Gastrocnemius medialis (tissue), 4 donors: ENCODE results near the gene ZC3H7B. TPM values are rescaled to one million over a fixed set of nuclear protein-coding genes. Genes with fewer than 3 reads are reported as not detected.

Experiments used
- ATAC-seq, 2 donors: fragments of 150-250 bp; one replicate each; pipeline ENCODE4 v1.9.1; 2016
- DNase-seq, 2 donors: peaks; one replicate each; pipeline ENCODE4 v3.0.0-alpha.2; 2019
- H3K27ac ChIP-seq, 4 donors: fragments of 200-600 bp; sonication (generic); 1 replicate in 1 of 4; 2 replicates in 3 of 4; pipeline ENCODE4 v1.5.1; 2016 to 2018; ENCODE audit warnings: mild to moderate bottlenecking in 2 of 4, moderate library complexity in 1 of 4
- H3K27me3 ChIP-seq, 3 donors: fragments of 200-600 bp; sonication (generic) in 2 of 3; 1 replicate in 1 of 3; 2 replicates in 2 of 3; pipeline versions ENCODE4 v1.5.1 to v1.6.0; 2016 to 2019; ENCODE audit warnings: mild to moderate bottlenecking in 1 of 3, moderate library complexity in 1 of 3
- H3K36me3 ChIP-seq, 2 donors: fragments of 200-600 bp; sonication (generic) in 1 of 2; one replicate each; pipeline ENCODE4 v1.5.1; 2017 to 2018
- H3K4me1 ChIP-seq, 2 donors: fragments of 200-600 bp; sonication (generic) in 1 of 2; one replicate each; pipeline ENCODE4 v1.5.1; 2016 to 2017; ENCODE audit warnings: mild to moderate bottlenecking in 2 of 2
- H3K4me3 ChIP-seq, 4 donors: fragments of 200-600 bp; sonication (generic) in 3 of 4; 1 replicate in 1 of 4; 2 replicates in 3 of 4; pipeline ENCODE4 v1.5.1; 2016 to 2019; ENCODE audit warnings: mild to moderate bottlenecking in 2 of 4
- H3K9me3 ChIP-seq, 3 donors: fragments of 200-600 bp; sonication (generic) in 2 of 3; 1 replicate in 1 of 3; 2 replicates in 2 of 3; pipeline ENCODE4 v1.5.1; 2016 to 2019
- POLR2A ChIP-seq, 2 donors: fragments of 450-650 bp; IDR thresholded peaks; one replicate each; pipeline ENCODE4 v1.6.1; 2017; ENCODE audit warnings: antibody characterized with exemption in 2 of 2, mild to moderate bottlenecking in 2 of 2, moderate library complexity in 2 of 2
- in situ Hi-C, 4 donors: fragments of 200-750 bp; cut with MboI; loops; one replicate each; pipeline versions ENCODE4 v1.15.0 to v1.8.0; 2017; ENCODE audit warnings: low sequenced_read_pairs in 4 of 4
- intact Hi-C: fragments of 100-400 bp; cut with DNase I; formaldehyde crosslinking; loops from one replicate; pipeline ENCODE4 v1.15.1; 2023; ENCODE audit warnings: low total_unique reads
- total RNA-seq, 4 donors: library from RNA; depleted of rRNA; stranded (reverse); fragments of >200 nt; gene quantifications; one replicate each; pipeline versions ENCODE4 v1.1.0 to v1.2.3, GENCODE V29; 2016
- TF ChIP-seq, protein P1 (sequence below), 5 experiments: fragments of 450-650 bp in 3 of 5; fragments of 200-600 bp in 2 of 5; sonication (generic) in 2 of 5; IDR thresholded peaks in 4 of 5; conservative IDR thresholded peaks in 1 of 5; 1 replicate in 4 of 5; 2 replicates in 1 of 5; pipeline ENCODE4 v1.5.1; 2016 to 2019; ENCODE audit warnings: antibody characterized with exemption in 5 of 5, mild to moderate bottlenecking in 3 of 5, moderate library complexity in 3 of 5

ZC3H7B gene, protein sequence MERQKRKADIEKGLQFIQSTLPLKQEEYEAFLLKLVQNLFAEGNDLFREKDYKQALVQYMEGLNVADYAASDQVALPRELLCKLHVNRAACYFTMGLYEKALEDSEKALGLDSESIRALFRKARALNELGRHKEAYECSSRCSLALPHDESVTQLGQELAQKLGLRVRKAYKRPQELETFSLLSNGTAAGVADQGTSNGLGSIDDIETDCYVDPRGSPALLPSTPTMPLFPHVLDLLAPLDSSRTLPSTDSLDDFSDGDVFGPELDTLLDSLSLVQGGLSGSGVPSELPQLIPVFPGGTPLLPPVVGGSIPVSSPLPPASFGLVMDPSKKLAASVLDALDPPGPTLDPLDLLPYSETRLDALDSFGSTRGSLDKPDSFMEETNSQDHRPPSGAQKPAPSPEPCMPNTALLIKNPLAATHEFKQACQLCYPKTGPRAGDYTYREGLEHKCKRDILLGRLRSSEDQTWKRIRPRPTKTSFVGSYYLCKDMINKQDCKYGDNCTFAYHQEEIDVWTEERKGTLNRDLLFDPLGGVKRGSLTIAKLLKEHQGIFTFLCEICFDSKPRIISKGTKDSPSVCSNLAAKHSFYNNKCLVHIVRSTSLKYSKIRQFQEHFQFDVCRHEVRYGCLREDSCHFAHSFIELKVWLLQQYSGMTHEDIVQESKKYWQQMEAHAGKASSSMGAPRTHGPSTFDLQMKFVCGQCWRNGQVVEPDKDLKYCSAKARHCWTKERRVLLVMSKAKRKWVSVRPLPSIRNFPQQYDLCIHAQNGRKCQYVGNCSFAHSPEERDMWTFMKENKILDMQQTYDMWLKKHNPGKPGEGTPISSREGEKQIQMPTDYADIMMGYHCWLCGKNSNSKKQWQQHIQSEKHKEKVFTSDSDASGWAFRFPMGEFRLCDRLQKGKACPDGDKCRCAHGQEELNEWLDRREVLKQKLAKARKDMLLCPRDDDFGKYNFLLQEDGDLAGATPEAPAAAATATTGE
- 10 to 100 TPM; 17.0 to 22.6 (median 20.5) TPM for total RNA-seq

DNA sequence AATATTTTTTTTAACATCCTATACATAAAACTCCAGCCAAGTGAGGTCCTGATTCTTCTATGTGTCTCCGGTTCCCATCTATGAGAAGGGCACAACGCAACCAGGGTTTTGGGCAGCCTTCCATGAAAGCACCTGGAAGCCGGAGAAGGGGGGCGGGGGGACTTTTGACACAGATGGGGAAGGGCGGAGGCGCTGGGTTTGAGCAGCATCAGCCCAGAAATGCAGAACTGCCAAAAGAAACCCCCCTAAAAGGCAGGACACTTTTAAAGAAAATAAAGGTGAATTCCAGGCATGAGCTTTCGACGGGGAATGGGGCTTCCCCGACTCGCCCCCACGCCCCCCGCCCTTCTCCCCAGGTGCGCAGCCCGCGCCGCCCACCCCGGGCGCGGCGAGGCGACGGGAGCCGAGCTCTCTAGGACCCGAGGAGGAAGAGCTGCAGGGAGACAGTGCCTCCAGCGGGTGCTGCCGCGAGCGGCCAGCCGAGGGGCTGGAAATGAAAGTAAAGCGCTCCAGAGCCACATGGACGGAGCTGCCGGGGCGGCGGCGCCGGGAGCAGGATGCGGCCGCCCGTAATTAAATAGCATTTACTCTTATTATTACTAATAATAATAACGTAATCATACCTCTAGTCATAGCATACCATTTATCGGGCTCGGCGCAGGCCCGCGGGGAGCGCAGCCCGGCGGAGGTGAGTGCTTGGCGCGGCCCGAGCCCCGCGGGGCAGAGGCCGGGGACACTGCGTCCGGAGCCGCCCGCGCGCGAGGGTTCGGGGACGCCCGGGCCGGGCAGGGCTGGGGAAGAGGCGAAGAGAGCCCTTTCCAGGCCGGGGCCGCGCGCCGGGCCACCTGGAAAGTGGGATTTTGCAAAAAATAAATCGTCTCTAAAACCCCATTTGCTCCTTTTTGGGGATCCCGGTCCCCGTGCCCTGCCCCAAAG lies at the start of gene ZC3H7B:
TSS of gene ZC3H7B (plus strand) at position 441 of the 936 bp plus-strand sequence. CDS start 19,136 bp downstream, outside the sequence.
- in situ Hi-C loops = loop anchor here in 1 of 4 donors (10.0 kb wide), 1 partner anchor 97 kb away; the partner anchor contains the start of gene L3MBTL2
- peaks cover 19 to 27% of the 10 kb centered on the region in 2 donors for H3K4me1 ChIP-seq
- no peaks in the 10 kb centered on the region for H3K36me3 ChIP-seq
- no peaks in the 10 kb centered on the region for H3K9me3 ChIP-seq
- peak; percentile 49 to 62 for TF ChIP-seq POLR2A (IDR thresholded peaks at IDR 0.05)
- TF ChIP-seq, protein P1, sequence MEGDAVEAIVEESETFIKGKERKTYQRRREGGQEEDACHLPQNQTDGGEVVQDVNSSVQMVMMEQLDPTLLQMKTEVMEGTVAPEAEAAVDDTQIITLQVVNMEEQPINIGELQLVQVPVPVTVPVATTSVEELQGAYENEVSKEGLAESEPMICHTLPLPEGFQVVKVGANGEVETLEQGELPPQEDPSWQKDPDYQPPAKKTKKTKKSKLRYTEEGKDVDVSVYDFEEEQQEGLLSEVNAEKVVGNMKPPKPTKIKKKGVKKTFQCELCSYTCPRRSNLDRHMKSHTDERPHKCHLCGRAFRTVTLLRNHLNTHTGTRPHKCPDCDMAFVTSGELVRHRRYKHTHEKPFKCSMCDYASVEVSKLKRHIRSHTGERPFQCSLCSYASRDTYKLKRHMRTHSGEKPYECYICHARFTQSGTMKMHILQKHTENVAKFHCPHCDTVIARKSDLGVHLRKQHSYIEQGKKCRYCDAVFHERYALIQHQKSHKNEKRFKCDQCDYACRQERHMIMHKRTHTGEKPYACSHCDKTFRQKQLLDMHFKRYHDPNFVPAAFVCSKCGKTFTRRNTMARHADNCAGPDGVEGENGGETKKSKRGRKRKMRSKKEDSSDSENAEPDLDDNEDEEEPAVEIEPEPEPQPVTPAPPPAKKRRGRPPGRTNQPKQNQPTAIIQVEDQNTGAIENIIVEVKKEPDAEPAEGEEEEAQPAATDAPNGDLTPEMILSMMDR (IDR thresholded peaks at IDR 0.05 in 4 of 5, conservative IDR thresholded peaks at IDR 0.05 in 1 of 5) = peak in 4 of 5 experiments; percentile 25 to 72 (median 58)
- DNase-seq = peak; percentile 61 to 79
- peak; percentile 94 to 96 for ATAC-seq
- intact Hi-C loops = loop anchor here (1.0 to 10.0 kb wide), 3 partner anchors 26 to 143 kb away; partner anchors contain the start of gene TOB2
- H3K27me3 ChIP-seq = no peaks in the 10 kb centered on the region
- H3K27ac ChIP-seq = peak within 1 kb of the TSS; percentile 83 to 92 (median 88)
- peak within 1 kb of the TSS; percentile 85 to 95 (median 90) for H3K4me3 ChIP-seq

DNA sequence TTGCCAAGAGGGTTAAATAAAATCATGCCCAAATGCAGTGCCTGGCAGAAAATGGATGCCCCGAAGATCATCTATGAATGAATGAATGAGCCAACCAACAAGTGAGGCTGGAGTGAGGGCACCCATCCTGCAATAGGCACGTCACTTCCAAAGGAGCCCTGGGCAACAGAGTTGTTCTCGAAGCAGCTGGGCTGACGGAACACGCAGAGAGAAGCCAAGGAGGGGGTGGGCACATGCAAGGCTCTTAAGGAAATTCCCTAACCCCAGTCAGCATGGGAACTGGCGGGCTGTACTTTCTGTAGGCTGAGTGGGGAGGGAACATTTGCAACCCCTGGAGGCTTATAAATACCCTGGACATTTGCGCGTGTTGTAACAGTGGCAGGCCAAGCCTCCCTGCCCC lies 49.0 kb upstream of the ZC3H7B start:
- Histone ChIP-seq H3K9me3 (no peaks in the 10 kb centered on the region), H3K4me1 (no peaks in the 10 kb centered on the region), H3K36me3 (peaks cover 0 to 89% of the 10 kb centered on the region in 2 donors), H3K27me3 (no peaks in the 10 kb centered on the region), H3K4me3 (no peak overlapping the region), H3K27ac (no peak overlapping the region)
- DNase-seq (no peak), ATAC-seq (no peak)
- in situ Hi-C loops = no loop called here
- intact Hi-C loops = no loop called here
- TF ChIP-seq, protein P1 (IDR thresholded peaks at IDR 0.05 in 4 of 5, conservative IDR thresholded peaks at IDR 0.05 in 1 of 5) = no peak

DNA sequence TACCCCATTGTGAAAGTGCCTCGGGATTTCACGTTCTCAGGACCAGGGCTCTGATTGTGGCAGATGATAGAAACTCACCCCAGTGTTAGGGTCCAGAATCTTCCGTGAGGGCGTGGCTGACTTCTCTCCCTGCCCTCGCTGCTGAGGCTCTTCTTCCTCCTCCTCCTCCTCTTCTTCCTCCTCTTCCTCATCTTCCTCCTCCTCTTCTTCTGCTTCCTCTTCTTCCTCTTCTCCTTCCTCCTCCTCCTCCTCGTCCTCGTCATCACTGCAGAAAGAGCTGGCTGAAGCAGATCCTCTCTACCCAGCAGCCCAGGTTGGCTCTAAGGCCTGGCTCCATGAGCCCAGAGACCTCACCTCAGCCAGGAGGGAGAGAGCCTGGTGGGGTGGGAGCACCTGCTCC lies 47.1 kb upstream of the ZC3H7B start:
- Histone ChIP-seq H3K9me3 (no peaks in the 10 kb centered on the region), H3K4me3 (no peak overlapping the region), H3K27me3 (no peaks in the 10 kb centered on the region), H3K36me3 (peaks cover 0 to 95% of the 10 kb centered on the region in 2 donors), H3K27ac (no peak overlapping the region), H3K4me1 (no peaks in the 10 kb centered on the region)
- TF ChIP-seq, protein P1 (IDR thresholded peaks at IDR 0.05 in 4 of 5, conservative IDR thresholded peaks at IDR 0.05 in 1 of 5) = no peak
- TF ChIP-seq POLR2A (IDR thresholded peaks at IDR 0.05) = no peak
- ATAC-seq (no peak), DNase-seq (no peak)
- in situ Hi-C loops (no loop called here), intact Hi-C loops (no loop called here)
